ENCODE data around the gene VWA1. TPM values are rescaled to one million over a fixed set of nuclear protein-coding genes. Genes with fewer than 3 reads are reported as not detected.
"Not testable (repeated sequence)": the region's sequence is repeated elsewhere in the genome, so short reads cannot be mapped to it uniquely, and the experiment has no call there.

VWA1 gene
- total RNA-seq, 4 donors from 2014 or later, result 14.5 to 27.6 (median 19.8) TPM

DNA sequence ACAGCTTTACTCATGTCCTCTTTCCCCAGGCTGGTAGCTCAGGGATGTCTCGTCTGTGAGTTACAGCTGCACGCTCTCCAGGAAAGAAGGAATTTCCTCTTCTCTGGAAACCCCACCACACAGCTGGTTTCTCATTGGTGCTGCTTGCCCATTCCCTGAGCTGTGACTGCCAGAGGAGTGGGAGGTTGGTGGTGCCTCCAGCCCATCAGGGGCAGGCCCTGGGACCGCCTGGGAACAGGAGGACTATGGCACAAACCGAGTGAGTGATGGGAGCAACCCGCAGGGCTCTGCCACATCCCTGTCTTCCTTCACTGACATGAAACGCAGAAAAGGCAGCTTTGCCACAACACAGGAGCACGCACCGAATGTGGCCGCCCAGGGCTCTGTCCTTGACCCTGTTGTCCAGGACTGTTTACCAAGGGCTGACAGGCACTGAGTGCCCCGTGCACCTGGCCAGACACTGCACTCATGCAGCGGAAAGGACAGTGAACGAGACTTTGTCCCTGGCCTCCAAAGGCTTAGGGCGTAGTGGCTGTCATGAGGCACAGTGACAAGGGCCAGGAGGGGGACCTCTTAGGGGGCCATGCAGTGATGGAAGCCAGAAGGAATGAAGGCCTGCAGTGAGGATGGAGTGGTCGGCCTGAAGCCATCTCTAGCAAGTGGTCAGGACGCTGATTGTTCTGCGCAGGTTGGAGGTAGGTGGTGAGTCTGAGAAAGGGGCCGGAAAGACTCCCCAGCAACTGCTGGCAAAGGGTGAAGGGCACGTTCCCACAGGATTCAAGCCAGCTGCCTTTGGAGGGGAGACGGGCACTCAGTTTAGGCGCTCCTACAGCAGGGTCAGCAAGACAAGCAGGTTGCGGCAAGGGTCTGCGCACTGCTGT, 34.7 kb upstream of the VWA1 start:
- peaks cover 65% of the 10 kb centered on the region for H3K36me3 ChIP-seq
- H3K4me3 ChIP-seq, result peak overlapping the region; percentile 57
- TF ChIP-seq POLR2A (IDR thresholded peaks at IDR 0.05), result no peak
- TF ChIP-seq EP300 (IDR thresholded peaks at IDR 0.05), result no peak
- no peak for TF ChIP-seq POLR2AphosphoS5 (IDR thresholded peaks at IDR 0.05)
- TF ChIP-seq, protein P1, sequence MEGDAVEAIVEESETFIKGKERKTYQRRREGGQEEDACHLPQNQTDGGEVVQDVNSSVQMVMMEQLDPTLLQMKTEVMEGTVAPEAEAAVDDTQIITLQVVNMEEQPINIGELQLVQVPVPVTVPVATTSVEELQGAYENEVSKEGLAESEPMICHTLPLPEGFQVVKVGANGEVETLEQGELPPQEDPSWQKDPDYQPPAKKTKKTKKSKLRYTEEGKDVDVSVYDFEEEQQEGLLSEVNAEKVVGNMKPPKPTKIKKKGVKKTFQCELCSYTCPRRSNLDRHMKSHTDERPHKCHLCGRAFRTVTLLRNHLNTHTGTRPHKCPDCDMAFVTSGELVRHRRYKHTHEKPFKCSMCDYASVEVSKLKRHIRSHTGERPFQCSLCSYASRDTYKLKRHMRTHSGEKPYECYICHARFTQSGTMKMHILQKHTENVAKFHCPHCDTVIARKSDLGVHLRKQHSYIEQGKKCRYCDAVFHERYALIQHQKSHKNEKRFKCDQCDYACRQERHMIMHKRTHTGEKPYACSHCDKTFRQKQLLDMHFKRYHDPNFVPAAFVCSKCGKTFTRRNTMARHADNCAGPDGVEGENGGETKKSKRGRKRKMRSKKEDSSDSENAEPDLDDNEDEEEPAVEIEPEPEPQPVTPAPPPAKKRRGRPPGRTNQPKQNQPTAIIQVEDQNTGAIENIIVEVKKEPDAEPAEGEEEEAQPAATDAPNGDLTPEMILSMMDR (IDR thresholded peaks at IDR 0.05), result no peak
- WGBS, result 85% methylated on average over 20 of the region's 22 CpGs
- peaks cover 47% of the 10 kb centered on the region for H3K4me1 ChIP-seq
- no peak for DNase-seq (ENCODE audit: low spot score in 2 of 2)
- H3K27ac ChIP-seq, result no peak overlapping the region
- H3K9me3 ChIP-seq, result no peaks in the 10 kb centered on the region
- no peaks in the 10 kb centered on the region for H3K27me3 ChIP-seq

DNA sequence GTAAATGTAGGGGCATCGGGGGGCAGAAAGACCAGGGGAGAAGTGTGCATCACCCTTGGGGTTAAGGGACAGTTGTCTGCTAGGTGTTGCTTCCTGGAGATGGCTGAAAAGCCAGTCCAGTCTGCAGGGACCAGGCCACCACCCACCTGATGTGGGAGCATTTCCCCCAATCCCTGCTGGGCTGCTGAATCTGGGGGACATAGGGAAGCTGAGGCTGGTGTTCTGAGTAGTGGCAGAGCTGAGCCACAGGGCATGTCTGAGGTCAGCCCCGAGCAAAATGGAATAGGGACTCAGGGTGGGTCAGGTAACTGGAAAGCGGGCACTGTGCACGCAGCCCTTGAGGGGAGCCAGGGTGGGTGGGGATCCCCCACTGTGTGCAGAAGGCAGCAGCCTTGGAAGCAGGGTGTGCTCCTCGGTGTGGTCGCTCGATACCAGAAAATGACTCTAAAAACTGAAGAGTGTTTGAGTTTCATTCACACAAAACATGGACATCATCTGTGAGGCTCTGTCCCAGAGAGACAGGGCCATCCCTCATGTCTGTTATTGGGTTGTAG, 34.0 kb upstream of the VWA1 start:
- no peak overlapping the region for H3K4me3 ChIP-seq
- no peak for DNase-seq (ENCODE audit: low spot score in 2 of 2)
- H3K27me3 ChIP-seq, result no peaks in the 10 kb centered on the region
- 80% methylated on average over 7 of the region's 7 CpGs for WGBS
- no peak for TF ChIP-seq POLR2A (IDR thresholded peaks at IDR 0.05)
- TF ChIP-seq, protein P1 (IDR thresholded peaks at IDR 0.05), result no peak
- TF ChIP-seq POLR2AphosphoS5 (IDR thresholded peaks at IDR 0.05), result no peak
- TF ChIP-seq EP300 (IDR thresholded peaks at IDR 0.05), result no peak
- H3K9me3 ChIP-seq, result no peaks in the 10 kb centered on the region
- peaks cover 54% of the 10 kb centered on the region for H3K4me1 ChIP-seq
- H3K36me3 ChIP-seq, result peaks cover 63% of the 10 kb centered on the region
- H3K27ac ChIP-seq, result no peak overlapping the region

DNA sequence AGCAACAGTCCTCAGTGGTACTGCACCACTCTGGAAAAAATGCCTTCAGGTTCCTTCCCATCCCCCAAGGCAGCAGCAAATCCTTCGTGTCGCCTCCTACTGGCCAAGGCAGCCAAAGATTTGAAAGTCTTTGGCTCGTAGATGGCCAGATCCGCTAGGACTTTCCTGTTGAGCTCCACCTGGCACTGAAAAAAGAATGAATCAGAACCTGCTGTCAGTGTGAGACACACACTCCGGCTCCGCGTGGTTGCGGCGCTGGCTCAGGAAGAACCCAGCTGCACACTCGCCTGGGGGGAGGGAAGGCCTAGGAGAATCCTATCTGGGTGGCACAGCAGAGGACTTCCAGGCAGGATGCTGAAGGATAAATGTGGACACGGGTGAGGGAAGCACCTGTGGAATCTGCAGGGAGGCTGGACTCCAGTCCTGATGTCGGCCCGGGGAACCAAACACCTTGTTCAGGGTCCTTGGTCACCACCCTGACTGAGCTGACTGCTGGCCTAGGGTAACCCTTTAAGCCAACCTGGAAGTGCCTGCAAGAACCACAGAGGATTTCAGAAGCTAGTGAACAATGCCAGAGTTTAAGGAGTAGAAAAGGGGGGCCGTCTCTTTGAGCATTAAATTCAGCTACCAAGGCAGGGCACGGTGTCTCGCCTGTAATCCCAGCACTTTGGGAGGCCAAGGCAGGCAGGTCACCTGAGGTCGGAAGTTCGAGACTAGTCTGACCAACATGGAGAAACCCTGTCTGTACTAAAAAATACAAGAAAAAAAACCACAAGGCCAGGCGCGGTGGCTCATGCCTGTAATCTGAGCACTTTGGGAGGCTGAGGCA, 33.2 kb upstream of the VWA1 start:
- WGBS, result 60% methylated on average over 20 of the region's 20 CpGs
- Histone ChIP-seq H3K27ac (no peak overlapping the region), H3K4me3 (no peak overlapping the region), H3K9me3 (no peaks in the 10 kb centered on the region), H3K27me3 (no peaks in the 10 kb centered on the region), H3K4me1 (peaks cover 49% of the 10 kb centered on the region), H3K36me3 (peaks cover 56% of the 10 kb centered on the region)
- DNase-seq (ENCODE audit: low spot score in 2 of 2), result no peak
- TF ChIP-seq, protein P1 (IDR thresholded peaks at IDR 0.05), result peak; percentile 4 to 57
- TF ChIP-seq POLR2AphosphoS5 (IDR thresholded peaks at IDR 0.05), result no peak
- TF ChIP-seq POLR2A (IDR thresholded peaks at IDR 0.05), result no peak
- no peak for TF ChIP-seq EP300 (IDR thresholded peaks at IDR 0.05)

DNA sequence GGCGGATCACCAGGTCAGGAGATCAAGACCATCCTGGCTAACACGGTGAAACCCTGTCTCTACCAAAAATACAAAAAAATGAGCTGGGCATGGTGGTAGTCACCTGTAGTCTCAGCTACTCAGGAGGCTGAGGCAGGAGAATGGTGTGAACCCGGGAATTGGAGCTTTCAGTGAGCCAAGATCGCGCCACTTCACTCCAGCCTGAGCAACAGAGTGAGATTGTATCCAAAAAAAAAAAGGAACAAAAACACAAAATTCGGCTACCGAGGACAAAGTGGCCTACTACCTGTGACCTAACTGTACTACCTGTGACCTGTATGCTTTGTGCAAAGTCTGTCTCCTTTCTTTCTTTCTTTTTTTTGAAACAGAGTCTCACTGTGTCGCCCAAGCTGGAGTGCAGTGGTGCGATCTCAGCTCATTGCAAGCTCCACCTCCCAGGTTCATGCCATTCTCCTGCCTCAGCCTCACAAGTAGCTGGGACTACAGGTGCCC, 32.5 kb upstream of the VWA1 start:
- WGBS, result 84% methylated on average over 9 of the region's 9 CpGs
- Histone ChIP-seq H3K4me1 (peaks cover 44% of the 10 kb centered on the region), H3K36me3 (peaks cover 49% of the 10 kb centered on the region)
- not testable (repeated sequence) for H3K4me3 ChIP-seq; H3K27me3 ChIP-seq; DNase-seq (ENCODE audit: low spot score in 2 of 2); H3K27ac ChIP-seq; H3K9me3 ChIP-seq

DNA sequence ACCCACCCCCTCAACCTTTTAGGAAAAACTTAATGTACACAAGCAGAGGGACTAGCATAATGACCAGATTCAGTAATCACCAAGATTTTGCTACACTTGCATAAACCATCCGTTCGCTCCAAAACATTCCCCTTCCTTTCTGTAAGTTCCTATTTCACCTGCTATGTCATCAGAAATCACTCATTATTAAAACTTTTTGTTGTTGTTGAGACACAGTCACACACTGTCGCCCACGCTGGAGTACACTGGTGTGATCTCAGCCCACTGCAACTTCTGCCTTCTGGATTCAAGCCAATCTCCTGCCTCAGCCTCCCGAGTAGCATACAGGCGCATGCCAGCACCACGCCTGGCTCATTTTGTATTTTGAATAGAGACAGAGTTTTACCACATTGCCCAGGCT, 31.8 kb upstream of the VWA1 start:
- DNase-seq (ENCODE audit: low spot score in 2 of 2), result no peak
- Histone ChIP-seq H3K27me3 (no peaks in the 10 kb centered on the region), H3K27ac (no peak overlapping the region), H3K9me3 (no peaks in the 10 kb centered on the region), H3K36me3 (peaks cover 49% of the 10 kb centered on the region), H3K4me1 (peaks cover 44% of the 10 kb centered on the region), H3K4me3 (no peak overlapping the region)
- WGBS, result 80% methylated on average over 7 of the region's 7 CpGs
- TF ChIP-seq, protein P1 (IDR thresholded peaks at IDR 0.05), result no peak
- no peak for TF ChIP-seq EP300 (IDR thresholded peaks at IDR 0.05)
- no peak for TF ChIP-seq POLR2AphosphoS5 (IDR thresholded peaks at IDR 0.05)
- TF ChIP-seq POLR2A (IDR thresholded peaks at IDR 0.05), result no peak

Measured in suprapubic skin (tissue), 4 donors.